ENCODE data around the gene COL1A1.

- TF ChIP-seq MAX (IDR thresholded peaks at IDR 0.05) (no peak), TEAD4 (IDR thresholded peaks at IDR 0.05) (no peak), CEBPB (IDR thresholded peaks at IDR 0.05) (no peak), EGR1 (IDR thresholded peaks at IDR 0.05) (no peak), RAD21 (IDR thresholded peaks at IDR 0.05; ENCODE audit: low read depth) (no peak)
- TF ChIP-seq, protein P1, sequence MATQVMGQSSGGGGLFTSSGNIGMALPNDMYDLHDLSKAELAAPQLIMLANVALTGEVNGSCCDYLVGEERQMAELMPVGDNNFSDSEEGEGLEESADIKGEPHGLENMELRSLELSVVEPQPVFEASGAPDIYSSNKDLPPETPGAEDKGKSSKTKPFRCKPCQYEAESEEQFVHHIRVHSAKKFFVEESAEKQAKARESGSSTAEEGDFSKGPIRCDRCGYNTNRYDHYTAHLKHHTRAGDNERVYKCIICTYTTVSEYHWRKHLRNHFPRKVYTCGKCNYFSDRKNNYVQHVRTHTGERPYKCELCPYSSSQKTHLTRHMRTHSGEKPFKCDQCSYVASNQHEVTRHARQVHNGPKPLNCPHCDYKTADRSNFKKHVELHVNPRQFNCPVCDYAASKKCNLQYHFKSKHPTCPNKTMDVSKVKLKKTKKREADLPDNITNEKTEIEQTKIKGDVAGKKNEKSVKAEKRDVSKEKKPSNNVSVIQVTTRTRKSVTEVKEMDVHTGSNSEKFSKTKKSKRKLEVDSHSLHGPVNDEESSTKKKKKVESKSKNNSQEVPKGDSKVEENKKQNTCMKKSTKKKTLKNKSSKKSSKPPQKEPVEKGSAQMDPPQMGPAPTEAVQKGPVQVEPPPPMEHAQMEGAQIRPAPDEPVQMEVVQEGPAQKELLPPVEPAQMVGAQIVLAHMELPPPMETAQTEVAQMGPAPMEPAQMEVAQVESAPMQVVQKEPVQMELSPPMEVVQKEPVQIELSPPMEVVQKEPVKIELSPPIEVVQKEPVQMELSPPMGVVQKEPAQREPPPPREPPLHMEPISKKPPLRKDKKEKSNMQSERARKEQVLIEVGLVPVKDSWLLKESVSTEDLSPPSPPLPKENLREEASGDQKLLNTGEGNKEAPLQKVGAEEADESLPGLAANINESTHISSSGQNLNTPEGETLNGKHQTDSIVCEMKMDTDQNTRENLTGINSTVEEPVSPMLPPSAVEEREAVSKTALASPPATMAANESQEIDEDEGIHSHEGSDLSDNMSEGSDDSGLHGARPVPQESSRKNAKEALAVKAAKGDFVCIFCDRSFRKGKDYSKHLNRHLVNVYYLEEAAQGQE (IDR thresholded peaks at IDR 0.05; ENCODE audit: low read depth): no peak
- TF ChIP-seq, protein P2, sequence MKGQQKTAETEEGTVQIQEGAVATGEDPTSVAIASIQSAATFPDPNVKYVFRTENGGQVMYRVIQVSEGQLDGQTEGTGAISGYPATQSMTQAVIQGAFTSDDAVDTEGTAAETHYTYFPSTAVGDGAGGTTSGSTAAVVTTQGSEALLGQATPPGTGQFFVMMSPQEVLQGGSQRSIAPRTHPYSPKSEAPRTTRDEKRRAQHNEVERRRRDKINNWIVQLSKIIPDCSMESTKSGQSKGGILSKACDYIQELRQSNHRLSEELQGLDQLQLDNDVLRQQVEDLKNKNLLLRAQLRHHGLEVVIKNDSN (IDR thresholded peaks at IDR 0.05): no peak
Measured at GRCh38 chr17:50187751-50188530, 13.5 kb downstream of the COL1A1 start.
